Neural progenitor cell (in vitro differentiated cells): ENCODE results near the gene UCN2. TPM values are rescaled to one million over a fixed set of nuclear protein-coding genes. Genes with fewer than 3 reads are reported as not detected.

Experiments used
- DNase-seq: peaks from one replicate; pipeline ENCODE4 v3.0.0-alpha.2; 2016; ENCODE audit warnings: low spot score
- H2AFZ ChIP-seq: fragments of 200-600 bp; sonication (generic); replicated peaks from 2 replicates; pipeline ENCODE4 v1.6.1; 2016; ENCODE audit warnings: antibody characterized with exemption
- H3F3A ChIP-seq: fragments of 200-600 bp; sonication (generic); 2 replicates; pipeline ENCODE4 v1.6.1; 2016; ENCODE audit warnings: antibody characterized with exemption, low read depth
- H3K27ac ChIP-seq: fragments of 200-600 bp; sonication (generic); 2 replicates; pipeline ENCODE4 v1.5.1; 2016; ENCODE audit warnings: mild to moderate bottlenecking
- H3K27me3 ChIP-seq: fragments of 200-600 bp; sonication (generic); 2 replicates; pipeline ENCODE4 v1.6.1; 2016; ENCODE audit warnings: mild to moderate bottlenecking, moderate library complexity
- H3K36me3 ChIP-seq: fragments of 200-600 bp; sonication (generic); 2 replicates; pipeline ENCODE4 v1.5.1; 2016
- H3K4me1 ChIP-seq: fragments of 200-600 bp; sonication (generic); 2 replicates; pipeline ENCODE4 v1.6.1; 2016; ENCODE audit warnings: mixed run types
- H3K4me2 ChIP-seq: fragments of 200-600 bp; sonication (generic); 2 replicates; pipeline ENCODE4 v1.6.1; 2016
- H3K4me3 ChIP-seq: fragments of 200-600 bp; sonication (generic); 2 replicates; pipeline ENCODE4 v1.5.1; 2016
- H3K79me2 ChIP-seq: fragments of 200-600 bp; sonication (generic); 2 replicates; pipeline ENCODE4 v1.6.1; 2016; ENCODE audit warnings: low read depth
- H3K9ac ChIP-seq: fragments of 200-600 bp; sonication (generic); 2 replicates; pipeline ENCODE4 v1.6.1; 2016
- H3K9me3 ChIP-seq: fragments of 200-600 bp; sonication (generic); 2 replicates; pipeline ENCODE4 v1.5.1; 2016; ENCODE audit warnings: low read depth
- H4K20me1 ChIP-seq: fragments of 200-600 bp; sonication (generic); 2 replicates; pipeline ENCODE4 v1.6.1; 2016; ENCODE audit warnings: low read depth
- H3K27ac Mint-ChIP-seq: 3 replicates; pipeline ENCODE4 v1.8.0; 2021; ENCODE audit warnings: mixed read lengths
- H3K27me3 Mint-ChIP-seq: 2 replicates; pipeline ENCODE4 v1.8.0; 2022; ENCODE audit warnings: low read depth, mild to moderate bottlenecking, inconsistent platforms, moderate library complexity, mixed read lengths; ENCODE audit not compliant: insufficient read depth
- H3K36me3 Mint-ChIP-seq: 3 replicates; pipeline ENCODE4 v1.8.0; 2021; ENCODE audit warnings: mixed read lengths
- H3K4me1 Mint-ChIP-seq: 3 replicates; pipeline ENCODE4 v1.8.0; 2021; ENCODE audit warnings: mixed read lengths
- H3K4me3 Mint-ChIP-seq: 3 replicates; pipeline ENCODE4 v1.8.0; 2021; ENCODE audit warnings: mild to moderate bottlenecking, moderate library complexity, mixed read lengths
- H3K9me3 Mint-ChIP-seq: 3 replicates; pipeline ENCODE4 v1.8.0; 2020; ENCODE audit warnings: mixed read lengths
- EZH2 ChIP-seq: fragments of 200-600 bp; sonication (generic); IDR thresholded peaks from 2 replicates; pipeline ENCODE4 v1.6.1; 2017; ENCODE audit warnings: antibody characterized with exemption, mild to moderate bottlenecking, moderate library complexity
- EZH2phosphoT487 ChIP-seq: fragments of 200-600 bp; sonication (generic); IDR thresholded peaks from 2 replicates; pipeline ENCODE4 v1.6.1; 2017; ENCODE audit warnings: antibody characterized with exemption
- total RNA-seq: library from RNA; depleted of rRNA; stranded (reverse); fragments of >200 nt; gene quantifications from 2 replicates; pipeline ENCODE4 v1.2.3, GENCODE V29; 2015; ENCODE audit warnings: low replicate concordance
- TF ChIP-seq, protein P1 (sequence below): fragments of 200-600 bp; sonication (generic); IDR thresholded peaks from 2 replicates; pipeline ENCODE4 v1.5.1; 2017; ENCODE audit warnings: antibody characterized with exemption, mild to moderate bottlenecking

Gene UCN2
- total RNA-seq, 1 donor from 2014 or later = not detected

- no peak overlapping the region for H3K4me3 ChIP-seq
- no peaks in the 10 kb centered on the region for H3K27me3 ChIP-seq
- H3F3A ChIP-seq = no peaks in the 10 kb centered on the region
- no peak overlapping the region for H3K27ac Mint-ChIP-seq
- H4K20me1 ChIP-seq = no peaks in the 10 kb centered on the region
- H3K9me3 Mint-ChIP-seq = no peaks in the 10 kb centered on the region
- no peak overlapping the region for H3K4me3 Mint-ChIP-seq
- H3K27ac ChIP-seq = no peak overlapping the region
- no peak overlapping the region for H2AFZ ChIP-seq
- no peak for DNase-seq
- no peak overlapping the region for H3K9ac ChIP-seq
- TF ChIP-seq EZH2 (no peak), EZH2phosphoT487 (no peak)
- TF ChIP-seq, protein P1, sequence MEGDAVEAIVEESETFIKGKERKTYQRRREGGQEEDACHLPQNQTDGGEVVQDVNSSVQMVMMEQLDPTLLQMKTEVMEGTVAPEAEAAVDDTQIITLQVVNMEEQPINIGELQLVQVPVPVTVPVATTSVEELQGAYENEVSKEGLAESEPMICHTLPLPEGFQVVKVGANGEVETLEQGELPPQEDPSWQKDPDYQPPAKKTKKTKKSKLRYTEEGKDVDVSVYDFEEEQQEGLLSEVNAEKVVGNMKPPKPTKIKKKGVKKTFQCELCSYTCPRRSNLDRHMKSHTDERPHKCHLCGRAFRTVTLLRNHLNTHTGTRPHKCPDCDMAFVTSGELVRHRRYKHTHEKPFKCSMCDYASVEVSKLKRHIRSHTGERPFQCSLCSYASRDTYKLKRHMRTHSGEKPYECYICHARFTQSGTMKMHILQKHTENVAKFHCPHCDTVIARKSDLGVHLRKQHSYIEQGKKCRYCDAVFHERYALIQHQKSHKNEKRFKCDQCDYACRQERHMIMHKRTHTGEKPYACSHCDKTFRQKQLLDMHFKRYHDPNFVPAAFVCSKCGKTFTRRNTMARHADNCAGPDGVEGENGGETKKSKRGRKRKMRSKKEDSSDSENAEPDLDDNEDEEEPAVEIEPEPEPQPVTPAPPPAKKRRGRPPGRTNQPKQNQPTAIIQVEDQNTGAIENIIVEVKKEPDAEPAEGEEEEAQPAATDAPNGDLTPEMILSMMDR = no peak
- H3K79me2 ChIP-seq = no peaks in the 10 kb centered on the region
- no peaks in the 10 kb centered on the region for H3K27me3 Mint-ChIP-seq
- H3K36me3 ChIP-seq = no peaks in the 10 kb centered on the region
- no peaks in the 10 kb centered on the region for H3K9me3 ChIP-seq
- peaks cover 6% of the 10 kb centered on the region for H3K36me3 Mint-ChIP-seq
- peaks cover 9% of the 10 kb centered on the region for H3K4me1 Mint-ChIP-seq
- no peaks in the 10 kb centered on the region for H3K4me1 ChIP-seq
- no peak overlapping the region for H3K4me2 ChIP-seq
Observed at GRCh38 chr3:48584836-48585235, 21.3 kb upstream of the UCN2 start.

GRCh38 chr3:48581621-48582481, 18.3 kb upstream of the UCN2 start:
- Mint-ChIP-seq H3K4me3 (no peak overlapping the region), H3K9me3 (no peaks in the 10 kb centered on the region), H3K4me1 (peaks cover 9% of the 10 kb centered on the region), H3K27me3 (no peaks in the 10 kb centered on the region), H3K36me3 (peaks cover 14% of the 10 kb centered on the region), H3K27ac (peak overlapping the region; percentile 72)
- TF ChIP-seq EZH2 = no peak
- TF ChIP-seq, protein P1 = no peak
- TF ChIP-seq EZH2phosphoT487 = no peak
- Histone ChIP-seq H3K27ac (no peak overlapping the region), H3K27me3 (no peaks in the 10 kb centered on the region), H3K4me1 (no peaks in the 10 kb centered on the region), H3K4me2 (no peak overlapping the region), H4K20me1 (no peaks in the 10 kb centered on the region), H3K36me3 (no peaks in the 10 kb centered on the region), H3K79me2 (no peaks in the 10 kb centered on the region), H3K9me3 (no peaks in the 10 kb centered on the region), H3K9ac (no peak overlapping the region), H3F3A (no peaks in the 10 kb centered on the region), H3K4me3 (no peak overlapping the region), H2AFZ (no peak overlapping the region)
- no peak for DNase-seq

- peaks cover 4% of the 10 kb centered on the region for H3K4me1 Mint-ChIP-seq
- peaks cover 2% of the 10 kb centered on the region for H3K27me3 Mint-ChIP-seq
- no peak overlapping the region for H3K4me3 ChIP-seq
- no peak overlapping the region for H3K27ac Mint-ChIP-seq
- no peaks in the 10 kb centered on the region for H3K9me3 ChIP-seq
- no peaks in the 10 kb centered on the region for H3K9me3 Mint-ChIP-seq
- H3K4me2 ChIP-seq = no peak overlapping the region
- no peak overlapping the region for H3K4me3 Mint-ChIP-seq
- H3K36me3 ChIP-seq = no peaks in the 10 kb centered on the region
- no peaks in the 10 kb centered on the region for H3K4me1 ChIP-seq
- TF ChIP-seq EZH2phosphoT487 (no peak), EZH2 (no peak)
- TF ChIP-seq, protein P1 = no peak
- H4K20me1 ChIP-seq = no peaks in the 10 kb centered on the region
- no peak for DNase-seq
- H2AFZ ChIP-seq = no peak overlapping the region
- no peak overlapping the region for H3K9ac ChIP-seq
- H3K27ac ChIP-seq = no peak overlapping the region
- H3K79me2 ChIP-seq = no peaks in the 10 kb centered on the region
- no peaks in the 10 kb centered on the region for H3F3A ChIP-seq
- peaks cover 15% of the 10 kb centered on the region for H3K36me3 Mint-ChIP-seq
- H3K27me3 ChIP-seq = no peaks in the 10 kb centered on the region
Observed at GRCh38 chr3:48576647-48577046, 13.1 kb upstream of the UCN2 start.
